Suppressor macrophage treated with lipopolysaccharide for 4 hours (primary cell): ENCODE data around the gene SRCIN1.
A peak's percentile ranks its signal among the peaks of the same experiment; 100 is the strongest.
"Not testable (repeated sequence)": the region's sequence is repeated elsewhere in the genome, so short reads cannot be mapped to it uniquely, and the experiment has no call there.

Experiments
- DNase-seq: peaks from one replicate; pipeline ENCODE4 v3.0.0-alpha.2; 2020

SRCIN1 gene

GRCh38 chr17:38540514-38541045 lies 65.2 kb downstream of the SRCIN1 start:
- DNase-seq, result no peak

GRCh38 chr17:38539386-38539785 lies 66.4 kb downstream of the SRCIN1 start:
- no peak for DNase-seq

GRCh38 chr17:38538906-38539305 lies 66.8 kb downstream of the SRCIN1 start:
- DNase-seq, result no peak

GRCh38 chr17:38536661-38537060 lies 69.1 kb downstream of the SRCIN1 start:
- no peak for DNase-seq

GRCh38 chr17:38535886-38536285 lies 69.9 kb downstream of the SRCIN1 start:
- DNase-seq, result no peak

- no peak for DNase-seq
Measured at GRCh38 chr17:38534498-38534885, 71.3 kb downstream of the SRCIN1 start.

GRCh38 chr17:38533866-38534497 lies 71.8 kb downstream of the SRCIN1 start:
- no peak for DNase-seq

- no peak for DNase-seq
Measured at GRCh38 chr17:38533241-38533640, 72.5 kb downstream of the SRCIN1 start.

GRCh38 chr17:38532451-38532850 lies 73.3 kb downstream of the SRCIN1 start:
- no peak for DNase-seq

- DNase-seq, result not testable (repeated sequence)
Measured at GRCh38 chr17:38531761-38532160, 74.0 kb downstream of the SRCIN1 start.

GRCh38 chr17:38530856-38531255 lies 74.9 kb downstream of the SRCIN1 start:
- DNase-seq, result not testable (repeated sequence)

GRCh38 chr17:38528141-38528540 lies 77.6 kb downstream of the SRCIN1 start:
- DNase-seq, result not testable (repeated sequence)

GRCh38 chr17:38526526-38526925 lies 79.2 kb downstream of the SRCIN1 start:
- DNase-seq, result not testable (repeated sequence)

- DNase-seq, result no peak
Measured at GRCh38 chr17:38512473-38513058, 93.2 kb downstream of the SRCIN1 start.

- DNase-seq, result no peak
Measured at GRCh38 chr17:38511150-38512108, 94.3 kb downstream of the SRCIN1 start.

GRCh38 chr17:38510421-38511149 lies 95.2 kb downstream of the SRCIN1 start:
- peak; percentile 48 for DNase-seq

- DNase-seq, result no peak
Measured at GRCh38 chr17:38509772-38510420, 95.9 kb downstream of the SRCIN1 start.

- peak; percentile 76 for DNase-seq
Measured at GRCh38 chr17:38508954-38509771, 96.6 kb downstream of the SRCIN1 start.

- DNase-seq, result no peak
Measured at GRCh38 chr17:38508570-38508950, 97.2 kb downstream of the SRCIN1 start.

GRCh38 chr17:38507921-38508569 lies 97.7 kb downstream of the SRCIN1 start:
- DNase-seq, result no peak

- DNase-seq, result no peak
Measured at GRCh38 chr17:38507436-38507835, 98.3 kb downstream of the SRCIN1 start.
